Fibroblast of lung (primary cell): ENCODE measurements around the gene PKNOX2. TPM values are rescaled to one million over a fixed set of nuclear protein-coding genes. Genes with fewer than 3 reads are reported as not detected.

Source experiments
- DNase-seq, 2 donors: peaks; one replicate each; pipeline versions ENCODE4 v3.0.0 to v3.0.0-alpha.2; 2010; ENCODE audit warnings: low read depth in 2 of 2
- H2AFZ ChIP-seq: 2 replicates; pipeline ENCODE4 v1.5.1; 2012; ENCODE audit warnings: low read length, control low read depth, inconsistent platforms
- H3K27ac ChIP-seq: 2 replicates; pipeline ENCODE4 v1.5.1; 2011; ENCODE audit warnings: low read length, control low read depth; ENCODE audit not compliant: insufficient read depth
- H3K27me3 ChIP-seq: 2 replicates; pipeline ENCODE4 v1.5.1; 2011; ENCODE audit warnings: mild to moderate bottlenecking, low read length; ENCODE audit not compliant: control insufficient read depth, insufficient read depth
- H3K36me3 ChIP-seq: 2 replicates; pipeline ENCODE4 v1.5.1; 2011; ENCODE audit warnings: low read length; ENCODE audit not compliant: control insufficient read depth, insufficient read depth
- H3K4me1 ChIP-seq: 2 replicates; pipeline ENCODE4 v1.5.1; 2011; ENCODE audit warnings: low read length; ENCODE audit not compliant: control insufficient read depth, insufficient read depth; ENCODE audit errors: extremely low read depth
- H3K4me2 ChIP-seq: 2 replicates; pipeline ENCODE4 v1.5.1; 2011; ENCODE audit warnings: low read length, control low read depth; ENCODE audit not compliant: insufficient read depth; ENCODE audit errors: extremely low read depth
- H3K4me3 ChIP-seq, 4 experiments: fragments of 200-600 bp in 1 of 4; sonication (generic) in 1 of 4; replicated peaks in 1 of 4; 2 replicates each; pipeline ENCODE4 v1.5.1; 2011 to 2016; ENCODE audit warnings: low read length in 4 of 4, low read depth in 3 of 4, mild to moderate bottlenecking in 3 of 4, control low read depth in 2 of 4, inconsistent platforms in 1 of 4, mixed read lengths in 1 of 4; ENCODE audit not compliant: insufficient read depth in 1 of 4; ENCODE audit errors: control extremely low read depth in 1 of 4
- H3K79me2 ChIP-seq: 2 replicates; pipeline ENCODE4 v1.5.1; 2012; ENCODE audit warnings: mild to moderate bottlenecking, low read length, inconsistent platforms; ENCODE audit not compliant: control insufficient read depth, insufficient read depth
- H3K9ac ChIP-seq: 2 replicates; pipeline ENCODE4 v1.5.1; 2011; ENCODE audit warnings: mild to moderate bottlenecking, low read length, control low read depth; ENCODE audit not compliant: insufficient read depth
- H3K9me3 ChIP-seq: 2 replicates; pipeline ENCODE4 v1.5.1; 2012; ENCODE audit warnings: low read depth, low read length; ENCODE audit not compliant: control insufficient read depth, insufficient read depth
- H4K20me1 ChIP-seq: 2 replicates; pipeline ENCODE4 v1.5.1; 2011; ENCODE audit warnings: low read length; ENCODE audit not compliant: control insufficient read depth, insufficient read depth; ENCODE audit errors: extremely low read depth
- EZH2 ChIP-seq: IDR thresholded peaks from 2 replicates; pipeline ENCODE4 v1.5.1; 2012; ENCODE audit warnings: low read length, control low read depth, mild to moderate bottlenecking; ENCODE audit errors: missing control alignments
- polyA plus RNA-seq, 2 donors: library from polyadenylated mRNA; depleted of rRNA in 1 of 2; stranded (reverse) in 1 of 2; unstranded in 1 of 2; fragments of >200 nt; gene quantifications; 2 replicates each; pipeline ENCODE4 v1.2.1, GENCODE V29; 2011 to 2012; ENCODE audit warnings: missing spikeins in 1 of 2
- total RNA-seq: library from RNA; depleted of rRNA; stranded (reverse); fragments of >200 nt; gene quantifications from 2 replicates; pipeline ENCODE4 v1.2.1, GENCODE V29; 2014
- TF ChIP-seq, protein P1 (sequence below), 2 donors: IDR thresholded peaks in 1 of 2; conservative IDR thresholded peaks in 1 of 2; 1 replicate in 1 of 2; 2 replicates in 1 of 2; pipeline ENCODE4 v1.5.1; 2011 to 2012; ENCODE audit warnings: low read length in 2 of 2, control low read depth in 1 of 2, inconsistent platforms in 1 of 2, low read depth in 1 of 2, mild to moderate bottlenecking in 1 of 2

The PKNOX2 gene
- total and polyA plus RNA-seq, 2 donors (not counting 1 experiment from before 2014, with no cell fraction given): 0.33 to 2.2 TPM

- no peaks in the 10 kb centered on the region for H3K9me3 ChIP-seq
- H3K27me3 ChIP-seq: peaks cover 4% of the 10 kb centered on the region
- no peak overlapping the region for H2AFZ ChIP-seq
- no peak overlapping the region for H3K27ac ChIP-seq
- H3K9ac ChIP-seq: no peak overlapping the region
- DNase-seq: no peak
- H3K36me3 ChIP-seq: no peaks in the 10 kb centered on the region
- H4K20me1 ChIP-seq: no peaks in the 10 kb centered on the region
- H3K4me3 ChIP-seq: no peak overlapping the region
- no peaks in the 10 kb centered on the region for H3K4me1 ChIP-seq
- no peaks in the 10 kb centered on the region for H3K79me2 ChIP-seq
- H3K4me2 ChIP-seq: no peak overlapping the region
- peak; percentile 33 for TF ChIP-seq EZH2
- TF ChIP-seq, protein P1, sequence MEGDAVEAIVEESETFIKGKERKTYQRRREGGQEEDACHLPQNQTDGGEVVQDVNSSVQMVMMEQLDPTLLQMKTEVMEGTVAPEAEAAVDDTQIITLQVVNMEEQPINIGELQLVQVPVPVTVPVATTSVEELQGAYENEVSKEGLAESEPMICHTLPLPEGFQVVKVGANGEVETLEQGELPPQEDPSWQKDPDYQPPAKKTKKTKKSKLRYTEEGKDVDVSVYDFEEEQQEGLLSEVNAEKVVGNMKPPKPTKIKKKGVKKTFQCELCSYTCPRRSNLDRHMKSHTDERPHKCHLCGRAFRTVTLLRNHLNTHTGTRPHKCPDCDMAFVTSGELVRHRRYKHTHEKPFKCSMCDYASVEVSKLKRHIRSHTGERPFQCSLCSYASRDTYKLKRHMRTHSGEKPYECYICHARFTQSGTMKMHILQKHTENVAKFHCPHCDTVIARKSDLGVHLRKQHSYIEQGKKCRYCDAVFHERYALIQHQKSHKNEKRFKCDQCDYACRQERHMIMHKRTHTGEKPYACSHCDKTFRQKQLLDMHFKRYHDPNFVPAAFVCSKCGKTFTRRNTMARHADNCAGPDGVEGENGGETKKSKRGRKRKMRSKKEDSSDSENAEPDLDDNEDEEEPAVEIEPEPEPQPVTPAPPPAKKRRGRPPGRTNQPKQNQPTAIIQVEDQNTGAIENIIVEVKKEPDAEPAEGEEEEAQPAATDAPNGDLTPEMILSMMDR (conservative IDR thresholded peaks at IDR 0.05 in 1 of 2, IDR thresholded peaks at IDR 0.05 in 1 of 2; ENCODE audit: low read depth in 1 of 2, low read length in 2 of 2): no peak
These were observed 69.3 kb downstream of the PKNOX2 start for GRCh38 chr11:125233736-125234275.

- Histone ChIP-seq H3K4me2 (no peak overlapping the region), H3K4me1 (no peaks in the 10 kb centered on the region), H3K4me3 (no peak overlapping the region), H3K27me3 (peaks cover 4% of the 10 kb centered on the region), H3K9me3 (no peaks in the 10 kb centered on the region), H3K9ac (no peak overlapping the region), H4K20me1 (no peaks in the 10 kb centered on the region), H3K27ac (no peak overlapping the region), H2AFZ (no peak overlapping the region), H3K36me3 (no peaks in the 10 kb centered on the region), H3K79me2 (no peaks in the 10 kb centered on the region)
- TF ChIP-seq EZH2: no peak
- TF ChIP-seq, protein P1 (conservative IDR thresholded peaks at IDR 0.05 in 1 of 2, IDR thresholded peaks at IDR 0.05 in 1 of 2; ENCODE audit: low read depth in 1 of 2, low read length in 2 of 2): no peak
- peak in 1 of 2 donors; percentile 10 for DNase-seq
These were observed 70.5 kb downstream of the PKNOX2 start for GRCh38 chr11:125235071-125235471.

DNA sequence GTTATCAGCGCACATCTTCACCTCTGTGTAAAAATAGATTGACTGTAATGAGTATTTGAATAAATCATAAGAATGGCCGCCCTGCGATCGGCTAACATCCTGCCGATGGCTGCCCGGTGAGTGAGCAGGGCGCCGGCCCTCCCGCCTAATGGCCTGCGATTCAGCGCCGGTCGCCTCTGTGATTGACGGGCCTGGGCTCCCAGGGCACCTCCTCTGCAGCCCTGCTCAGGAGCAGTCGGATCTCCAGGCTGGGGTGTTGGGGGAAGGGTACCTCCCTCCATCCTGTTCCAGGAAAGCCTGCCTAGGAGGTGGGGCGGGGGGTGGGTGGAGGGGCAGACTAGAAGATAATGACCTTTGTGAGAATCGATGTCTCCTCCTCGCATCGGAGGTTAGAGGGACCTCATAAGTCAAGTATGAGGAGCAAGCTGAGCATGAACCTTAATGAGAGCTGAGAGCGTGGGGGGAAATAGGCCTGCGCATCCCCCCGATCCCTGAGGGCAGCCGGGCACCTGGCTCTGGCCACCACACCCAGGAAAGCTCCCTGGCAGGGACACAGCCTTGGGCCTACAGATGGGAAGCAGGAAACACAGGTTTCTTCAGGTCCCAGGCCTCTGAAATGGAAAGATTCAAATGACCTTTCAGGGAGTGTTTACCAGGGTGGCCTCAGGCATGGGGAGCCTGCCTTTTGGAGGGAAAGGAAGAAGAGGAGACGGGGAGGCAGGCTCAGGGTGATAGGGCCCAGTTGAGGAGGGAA lies 71.7 kb downstream of the PKNOX2 start:
- Histone ChIP-seq H2AFZ (no peak overlapping the region), H3K9me3 (no peaks in the 10 kb centered on the region), H3K9ac (no peak overlapping the region), H3K4me3 (no peak overlapping the region), H3K27ac (no peak overlapping the region), H3K4me2 (no peak overlapping the region), H3K4me1 (no peaks in the 10 kb centered on the region), H4K20me1 (no peaks in the 10 kb centered on the region), H3K79me2 (no peaks in the 10 kb centered on the region), H3K27me3 (peaks cover 4% of the 10 kb centered on the region), H3K36me3 (no peaks in the 10 kb centered on the region)
- TF ChIP-seq, protein P1 (conservative IDR thresholded peaks at IDR 0.05 in 1 of 2, IDR thresholded peaks at IDR 0.05 in 1 of 2; ENCODE audit: low read depth in 1 of 2, low read length in 2 of 2): no peak
- no peak for TF ChIP-seq EZH2
- DNase-seq: no peak
